Esophagus muscularis mucosa (tissue), 4 donors: ENCODE results near the gene SYNGR4. TPM values are rescaled to one million over a fixed set of nuclear protein-coding genes. Genes with fewer than 3 reads are reported as not detected.
A peak's percentile ranks its signal among the peaks of the same experiment; 100 is the strongest.
"Not testable (repeated sequence)": the region's sequence is repeated elsewhere in the genome, so short reads cannot be mapped to it uniquely, and the experiment has no call there.

ENCODE experiments used
- DNase-seq: peaks from one replicate; pipeline ENCODE4 v3.0.0-alpha.2; 2017; ENCODE audit errors: extremely low spot score
- H3K27ac ChIP-seq, 4 donors: fragments of 200-600 bp; sonication (generic); replicated peaks in 1 of 4; 1 replicate in 3 of 4; 2 replicates in 1 of 4; pipeline ENCODE4 v1.5.1; 2016 to 2019; ENCODE audit warnings: mild to moderate bottlenecking in 1 of 4
- H3K27me3 ChIP-seq, 4 donors: fragments of 200-600 bp; sonication (generic); one replicate each; pipeline versions ENCODE4 v1.5.1 to v1.6.0; 2016 to 2019
- H3K36me3 ChIP-seq, 4 donors: fragments of 200-600 bp; sonication (generic); one replicate each; pipeline ENCODE4 v1.5.1; 2016 to 2019
- H3K4me1 ChIP-seq, 4 donors: fragments of 200-600 bp; sonication (generic); one replicate each; pipeline ENCODE4 v1.5.1; 2016 to 2019
- H3K4me3 ChIP-seq, 4 donors: fragments of 200-600 bp; sonication (generic); 1 replicate in 2 of 4; 2 replicates in 2 of 4; pipeline ENCODE4 v1.5.1; 2016 to 2019; ENCODE audit warnings: mild to moderate bottlenecking in 4 of 4, moderate library complexity in 1 of 4
- H3K9me3 ChIP-seq, 4 donors: fragments of 200-600 bp; sonication (generic); 1 replicate in 3 of 4; 2 replicates in 1 of 4; pipeline ENCODE4 v1.5.1; 2016 to 2019
- EP300 ChIP-seq: sonication (generic); formaldehyde crosslinking; IDR thresholded peaks from one replicate; pipeline ENCODE4 v1.6.1; 2017; ENCODE audit warnings: antibody characterized with exemption
- POLR2A ChIP-seq: fragments of 450-650 bp; IDR thresholded peaks from one replicate; pipeline ENCODE4 v1.6.1; 2017; ENCODE audit warnings: antibody characterized with exemption, moderate library complexity, mild to moderate bottlenecking, low read depth
- POLR2AphosphoS5 ChIP-seq, 2 donors: sonication (generic); formaldehyde crosslinking; IDR thresholded peaks; one replicate each; pipeline ENCODE4 v1.6.1; 2017; ENCODE audit warnings: antibody characterized with exemption in 2 of 2
- WGBS: methylation state at CpG from one replicate; pipeline ENCODE4 v1.1.5; 2018; 5-methylcytosine and 5-hydroxymethylcytosine counted together
- intact Hi-C: fragments of 100-400 bp; cut with DNase I; formaldehyde crosslinking; loops from one replicate; pipeline ENCODE4 v1.15.1; 2023
- total RNA-seq, 4 donors: library from RNA; depleted of rRNA; stranded (reverse); fragments of >200 nt; gene quantifications; one replicate each; pipeline versions ENCODE4 v1.1.0 to v1.2.1, GENCODE V29; 2016
- TF ChIP-seq, protein P1 (sequence below), 3 experiments: fragments of 200-600 bp in 2 of 3; fragments of 450-650 bp in 1 of 3; sonication (generic) in 2 of 3; IDR thresholded peaks; one replicate each; pipeline ENCODE4 v1.5.1; 2017 to 2019; ENCODE audit warnings: antibody characterized with exemption in 3 of 3, mild to moderate bottlenecking in 2 of 3, moderate library complexity in 1 of 3

The SYNGR4 gene
- total RNA-seq: not detected

GRCh38 chr19:48363810-48364597, at the start of gene SYNGR4, which contains the start of gene TMEM143:
Gene SYNGR4, plus strand, starts transcription at chr19:48364367. Its CDS starts 1,476 bp downstream, at chr19:48365843.
Gene TMEM143, minus strand, starts transcription at chr19:48363940. Its CDS starts 20 bp downstream, at chr19:48363920.
- intact Hi-C loops: no loop called here
- DNase-seq: peak; percentile 100
- whole genome bisulfite sequencing: 0% methylated on average over 35 of the region's 59 CpGs
- TF ChIP-seq POLR2AphosphoS5 (IDR thresholded peaks at IDR 0.05): peak; percentile 89 to 98
- TF ChIP-seq EP300: no peak
- peak; percentile 36 for TF ChIP-seq POLR2A
- TF ChIP-seq, protein P1, sequence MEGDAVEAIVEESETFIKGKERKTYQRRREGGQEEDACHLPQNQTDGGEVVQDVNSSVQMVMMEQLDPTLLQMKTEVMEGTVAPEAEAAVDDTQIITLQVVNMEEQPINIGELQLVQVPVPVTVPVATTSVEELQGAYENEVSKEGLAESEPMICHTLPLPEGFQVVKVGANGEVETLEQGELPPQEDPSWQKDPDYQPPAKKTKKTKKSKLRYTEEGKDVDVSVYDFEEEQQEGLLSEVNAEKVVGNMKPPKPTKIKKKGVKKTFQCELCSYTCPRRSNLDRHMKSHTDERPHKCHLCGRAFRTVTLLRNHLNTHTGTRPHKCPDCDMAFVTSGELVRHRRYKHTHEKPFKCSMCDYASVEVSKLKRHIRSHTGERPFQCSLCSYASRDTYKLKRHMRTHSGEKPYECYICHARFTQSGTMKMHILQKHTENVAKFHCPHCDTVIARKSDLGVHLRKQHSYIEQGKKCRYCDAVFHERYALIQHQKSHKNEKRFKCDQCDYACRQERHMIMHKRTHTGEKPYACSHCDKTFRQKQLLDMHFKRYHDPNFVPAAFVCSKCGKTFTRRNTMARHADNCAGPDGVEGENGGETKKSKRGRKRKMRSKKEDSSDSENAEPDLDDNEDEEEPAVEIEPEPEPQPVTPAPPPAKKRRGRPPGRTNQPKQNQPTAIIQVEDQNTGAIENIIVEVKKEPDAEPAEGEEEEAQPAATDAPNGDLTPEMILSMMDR (IDR thresholded peaks at IDR 0.05): peak in 1 of 3 experiments; percentile 44
- Histone ChIP-seq H3K36me3 (peaks cover 0 to 13% (median 4%) of the 10 kb centered on the region in 4 donors), H3K4me3 (peak within 1 kb of the TSS; percentile 63 to 74 (median 64)), H3K4me1 (peaks cover 4 to 20% (median 16%) of the 10 kb centered on the region in 4 donors), H3K27ac (peak within 1 kb of the TSS; percentile 92 to 97 (median 94)), H3K9me3 (no peaks in the 10 kb centered on the region), H3K27me3 (no peaks in the 10 kb centered on the region)

- Histone ChIP-seq H3K27me3 (no peaks in the 10 kb centered on the region), H3K27ac (no peak overlapping the region), H3K4me3 (no peak overlapping the region), H3K9me3 (no peaks in the 10 kb centered on the region), H3K36me3 (no peaks in the 10 kb centered on the region), H3K4me1 (peaks cover 7 to 9% (median 8%) of the 10 kb centered on the region in 4 donors)
- WGBS: 64% methylated on average over 7 of the region's 7 CpGs
- TF ChIP-seq POLR2AphosphoS5 (IDR thresholded peaks at IDR 0.05) (no peak), EP300 (no peak), POLR2A (no peak)
- TF ChIP-seq, protein P1 (IDR thresholded peaks at IDR 0.05): no peak
- no peak for DNase-seq
- intact Hi-C loops: no loop called here
These were observed 48.5 kb upstream of the SYNGR4 start for GRCh38 chr19:48315712-48316111.

GRCh38 chr19:48317708-48317960, 46.5 kb upstream of the SYNGR4 start:
- DNase-seq, H3K4me3 ChIP-seq, H3K27ac ChIP-seq, intact Hi-C loops, H3K9me3 ChIP-seq, H3K27me3 ChIP-seq, H3K36me3 ChIP-seq: not testable (repeated sequence)
- 61% methylated on average over 9 of the region's 9 CpGs for WGBS
- H3K4me1 ChIP-seq: peaks cover 18 to 26% (median 25%) of the 10 kb centered on the region in 4 donors

DNA sequence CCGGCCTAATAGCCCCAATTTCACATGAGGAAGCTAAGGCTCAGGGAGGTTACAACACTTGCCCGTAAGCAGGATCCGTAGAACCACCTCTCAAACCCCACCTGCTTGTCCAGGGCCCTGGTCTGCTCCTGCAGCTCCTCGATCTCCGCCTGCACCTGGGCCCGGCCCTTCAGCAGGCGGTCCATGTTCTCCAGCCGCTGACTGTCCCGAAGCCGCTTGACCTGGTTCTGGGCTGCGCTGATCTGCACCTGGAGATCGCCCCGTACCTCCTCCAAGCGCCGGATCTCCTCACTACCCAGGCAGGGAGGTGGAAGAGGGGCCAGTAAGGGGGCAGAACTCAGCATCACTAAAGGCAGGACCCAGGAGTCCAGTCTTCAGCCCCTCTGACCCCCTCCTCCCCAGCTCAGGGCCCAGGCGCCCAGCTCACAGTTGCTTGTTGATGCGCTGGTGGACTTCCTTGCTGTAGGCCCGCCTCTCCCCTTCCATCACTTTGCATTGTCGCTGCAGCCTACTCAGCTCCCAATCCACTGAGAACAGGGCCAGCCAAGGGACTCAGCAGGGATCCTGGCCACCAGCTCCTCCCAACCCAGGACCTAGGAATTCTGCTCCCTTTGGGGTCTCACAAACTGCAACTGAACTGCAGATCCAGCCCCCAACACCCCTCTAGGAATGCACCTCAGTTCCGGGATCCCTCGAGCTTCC, 45.7 kb upstream of the SYNGR4 start:
- DNase-seq: no peak
- H3K27ac ChIP-seq: no peak overlapping the region
- 95% methylated on average over 19 of the region's 21 CpGs for WGBS
- TF ChIP-seq POLR2A (no peak), EP300 (no peak)
- H3K9me3 ChIP-seq: no peaks in the 10 kb centered on the region
- H3K4me3 ChIP-seq: no peak overlapping the region
- no peaks in the 10 kb centered on the region for H3K27me3 ChIP-seq
- intact Hi-C loops: loop anchor here (2.0 kb wide), 1 partner anchor 72 kb away; the partner anchor contains the start of gene KDELR1
- peaks cover 22 to 34% (median 32%) of the 10 kb centered on the region in 4 donors for H3K4me1 ChIP-seq
- H3K36me3 ChIP-seq: no peaks in the 10 kb centered on the region

GRCh38 chr19:48319647-48320541, 44.3 kb upstream of the SYNGR4 start:
- peak overlapping the region; percentile 89 to 99 (median 94) for H3K27ac ChIP-seq
- no peaks in the 10 kb centered on the region for H3K36me3 ChIP-seq
- intact Hi-C loops: loop anchor here (2.0 kb wide), 1 partner anchor 71 kb away; the partner anchor contains the start of gene KDELR1
- DNase-seq: no peak
- TF ChIP-seq EP300 (no peak), POLR2AphosphoS5 (IDR thresholded peaks at IDR 0.05) (peak; percentile 21 to 71), POLR2A (no peak)
- TF ChIP-seq, protein P1 (IDR thresholded peaks at IDR 0.05): peak; percentile 87 to 93 (median 91)
- no peaks in the 10 kb centered on the region for H3K27me3 ChIP-seq
- H3K4me1 ChIP-seq: peaks cover 25 to 42% (median 38%) of the 10 kb centered on the region in 4 donors
- WGBS: 41% methylated on average over 16 of the region's 16 CpGs
- no peaks in the 10 kb centered on the region for H3K9me3 ChIP-seq
- no peak overlapping the region for H3K4me3 ChIP-seq
